Head of caudate nucleus (tissue), 42 donors: ENCODE results near the gene BCL11A.

Experiments
- DNase-seq, 42 donors: peaks; one replicate each; pipeline versions ENCODE4 v3.0.0 to v3.0.0-alpha.2; 2020 to 2021; ENCODE audit warnings: mixed read lengths in 7 of 42
- intact Hi-C: fragments of 100-400 bp; cut with DNase I; formaldehyde crosslinking; loops from one replicate; pipeline ENCODE4 v1.15.0; 2022

BCL11A gene

DNA sequence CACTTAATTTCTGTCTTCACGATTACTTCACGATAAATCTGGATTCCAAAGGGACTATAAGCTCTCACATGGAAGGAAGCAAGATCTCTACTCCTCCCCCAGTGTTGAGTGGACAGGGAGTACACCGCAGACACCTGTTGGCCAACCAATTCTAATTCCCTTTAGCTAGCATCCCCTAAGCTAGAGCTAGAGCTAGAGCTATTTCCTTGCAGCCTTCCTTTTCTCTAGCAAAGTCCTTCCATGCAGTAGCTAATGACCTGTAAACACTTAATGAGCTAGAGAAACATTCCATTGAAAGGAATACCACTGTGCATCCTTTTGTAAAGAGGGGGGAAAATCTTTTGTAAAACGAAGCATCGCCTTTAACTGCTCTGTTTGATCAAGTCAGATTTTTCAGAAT, 56.5 kb downstream of the BCL11A start:
- DNase-seq, result no peak
- intact Hi-C loops, result no loop called here

DNA sequence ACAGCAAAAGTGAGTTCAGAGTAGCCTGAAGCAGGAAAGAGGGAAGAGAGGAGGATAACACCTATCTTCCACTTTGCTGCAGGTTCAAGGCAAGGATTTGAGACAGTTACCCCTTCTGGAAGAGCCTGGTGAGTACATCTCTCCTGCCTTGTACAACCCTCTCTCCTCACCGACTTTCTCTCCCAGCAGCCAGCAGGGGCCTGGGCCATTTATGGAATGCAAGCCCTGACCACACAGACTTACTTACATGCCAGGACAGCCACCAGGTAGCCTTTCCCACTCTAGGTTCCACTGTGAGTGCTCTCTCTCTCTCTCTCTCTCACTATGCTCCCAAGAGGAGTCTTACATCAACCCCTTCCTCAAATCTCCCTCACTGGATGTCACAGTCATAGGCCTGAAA, 57.0 kb downstream of the BCL11A start:
- DNase-seq, result no peak

DNA sequence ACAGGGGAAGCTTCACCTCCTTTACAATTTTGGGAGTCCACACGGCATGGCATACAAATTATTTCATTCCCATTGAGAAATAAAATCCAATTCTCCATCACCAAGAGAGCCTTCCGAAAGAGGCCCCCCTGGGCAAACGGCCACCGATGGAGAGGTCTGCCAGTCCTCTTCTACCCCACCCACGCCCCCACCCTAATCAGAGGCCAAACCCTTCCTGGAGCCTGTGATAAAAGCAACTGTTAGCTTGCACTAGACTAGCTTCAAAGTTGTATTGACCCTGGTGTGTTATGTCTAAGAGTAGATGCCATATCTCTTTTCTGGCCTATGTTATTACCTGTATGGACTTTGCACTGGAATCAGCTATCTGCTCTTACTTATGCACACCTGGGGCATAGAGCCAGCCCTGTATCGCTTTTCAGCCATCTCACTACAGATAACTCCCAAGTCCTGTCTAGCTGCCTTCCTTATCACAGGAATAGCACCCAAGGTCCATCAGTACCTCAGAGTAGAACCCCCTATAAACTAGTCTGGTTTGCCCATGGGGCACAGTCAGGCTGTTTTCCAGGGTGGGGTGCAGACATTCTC, 58.3 kb downstream of the BCL11A start:
- intact Hi-C loops, result no loop called here
- no peak for DNase-seq

More for the DNA sequence above, 57.0 kb downstream of the BCL11A start:
- intact Hi-C loops, result no loop called here

DNA sequence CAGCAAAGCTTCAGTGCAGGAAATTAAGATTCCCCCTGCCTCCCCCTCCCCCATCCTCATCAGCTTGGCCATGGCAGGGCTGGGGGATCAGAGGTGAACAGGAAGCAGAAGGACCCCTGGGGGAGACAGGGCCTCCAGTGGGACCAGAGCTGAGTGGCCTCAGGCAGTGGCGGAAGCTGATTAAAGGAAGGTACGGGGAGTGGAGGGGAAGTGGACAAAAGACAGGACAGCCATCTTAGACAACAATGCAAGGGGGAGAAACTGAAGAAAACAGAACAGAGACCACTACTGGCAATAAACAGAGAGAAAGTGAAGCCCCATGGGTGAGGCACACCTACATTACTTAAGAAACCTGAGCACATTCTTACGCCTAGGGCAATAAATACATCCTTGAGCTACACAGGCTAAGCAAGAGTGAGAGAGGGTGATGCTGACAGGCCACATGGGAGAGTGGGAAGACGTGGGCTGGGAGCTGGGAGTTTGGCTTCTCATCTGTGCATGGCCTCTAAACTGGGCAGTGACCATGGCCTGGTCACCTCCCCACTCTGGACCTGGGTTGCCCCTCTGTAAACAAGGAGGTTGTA, 59.6 kb downstream of the BCL11A start:
- no peak for DNase-seq
- intact Hi-C loops, result no loop called here

DNA sequence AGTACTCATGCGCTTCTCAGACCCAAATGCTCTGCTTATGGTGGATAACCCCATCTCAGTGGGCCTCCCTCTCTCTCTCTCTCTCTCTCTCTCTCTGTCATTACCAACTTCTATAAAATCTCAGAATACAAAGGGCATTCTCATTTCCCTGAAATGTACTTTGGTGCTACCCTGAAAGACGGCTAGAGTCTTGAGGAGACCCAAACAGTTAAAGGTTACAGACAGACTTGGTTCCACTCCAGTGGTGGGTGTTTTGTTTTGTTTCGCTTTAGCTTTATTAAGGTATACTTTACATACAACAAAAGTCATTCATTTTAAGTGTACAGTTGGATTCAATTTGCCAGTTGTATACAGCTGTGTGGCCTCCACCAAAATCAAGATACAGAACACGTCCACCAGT, 60.9 kb downstream of the BCL11A start:
- DNase-seq, result no peak
- intact Hi-C loops, result no loop called here

DNA sequence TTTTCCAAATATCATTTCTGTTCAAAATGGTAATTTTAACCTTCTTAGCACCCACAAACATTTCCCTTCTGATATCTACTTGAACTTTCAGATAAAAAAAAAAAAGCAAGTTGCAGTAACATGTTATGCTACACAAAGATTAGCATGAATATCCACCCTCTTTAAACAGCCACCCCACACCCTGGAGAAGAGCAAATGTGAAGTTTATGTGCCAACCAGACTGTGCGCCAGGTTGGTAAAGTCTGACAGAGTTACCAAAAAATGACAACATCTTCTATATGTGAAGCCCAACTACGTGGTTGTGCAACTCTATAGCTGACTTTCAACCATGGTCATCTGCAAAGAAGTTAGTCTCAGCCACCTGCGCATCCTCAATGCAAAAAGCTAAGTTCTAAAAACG, 62.6 kb downstream of the BCL11A start:
- DNase-seq, result no peak
- intact Hi-C loops, result no loop called here

DNA sequence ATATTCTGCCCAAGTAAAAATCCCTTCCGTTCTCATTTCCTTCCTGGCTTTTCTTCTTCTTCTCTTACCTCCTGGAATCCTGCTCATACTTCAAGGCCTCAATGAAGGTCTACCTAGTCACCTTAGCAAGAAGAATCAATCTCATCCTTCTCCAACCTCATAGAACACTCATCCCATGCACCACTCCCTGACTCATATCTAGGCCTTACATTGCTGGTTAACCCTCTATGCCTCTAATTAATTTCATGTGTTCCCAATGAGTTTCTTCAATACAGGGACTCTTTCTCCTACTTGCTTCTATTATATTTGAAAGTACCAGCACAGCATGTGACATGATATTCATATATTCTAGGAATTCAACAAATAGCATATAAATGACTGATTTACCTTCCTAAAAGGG, 63.0 kb downstream of the BCL11A start:
- intact Hi-C loops, result no loop called here

DNA sequence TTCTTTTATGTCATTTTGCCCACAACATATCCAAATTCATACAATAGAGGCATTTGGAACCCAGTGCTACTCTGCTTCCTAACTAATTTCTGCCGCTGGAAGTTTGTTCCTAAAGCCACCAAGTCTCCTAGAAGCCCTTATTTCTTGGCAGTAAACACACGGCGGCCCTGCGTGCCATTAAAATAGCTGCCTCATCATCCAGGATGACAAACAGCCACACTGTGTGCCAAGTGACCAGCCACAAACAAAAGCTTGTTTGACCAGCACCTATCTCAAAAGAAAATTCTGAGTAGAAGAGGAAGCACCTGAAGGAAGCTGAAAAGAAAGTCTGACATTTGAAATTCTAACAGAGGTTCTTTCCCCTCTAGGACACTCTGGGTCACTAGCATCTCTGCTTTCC, 64.2 kb downstream of the BCL11A start:
- no peak for DNase-seq
- intact Hi-C loops, result no loop called here

More for the DNA sequence above, 63.0 kb downstream of the BCL11A start:
- no peak for DNase-seq

DNA sequence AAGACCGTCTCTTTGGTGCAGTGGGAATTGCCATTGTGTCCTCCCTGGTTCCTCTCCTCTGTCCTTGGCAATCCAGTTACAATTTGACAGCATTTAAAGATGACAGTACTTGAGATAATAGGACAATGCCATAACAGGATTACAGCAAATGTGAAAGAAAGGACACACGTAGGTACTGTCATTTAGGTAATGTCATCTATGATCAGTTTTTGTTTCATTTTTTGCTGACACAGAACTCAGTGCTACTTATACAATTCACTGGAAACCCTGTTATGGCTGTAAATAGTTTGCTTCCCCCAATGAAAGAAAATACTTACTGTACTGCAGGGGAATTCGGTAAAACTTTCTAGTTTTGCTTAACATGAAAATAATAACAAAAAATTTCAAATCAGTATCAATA, 65.2 kb downstream of the BCL11A start:
- intact Hi-C loops, result no loop called here
- no peak for DNase-seq

DNA sequence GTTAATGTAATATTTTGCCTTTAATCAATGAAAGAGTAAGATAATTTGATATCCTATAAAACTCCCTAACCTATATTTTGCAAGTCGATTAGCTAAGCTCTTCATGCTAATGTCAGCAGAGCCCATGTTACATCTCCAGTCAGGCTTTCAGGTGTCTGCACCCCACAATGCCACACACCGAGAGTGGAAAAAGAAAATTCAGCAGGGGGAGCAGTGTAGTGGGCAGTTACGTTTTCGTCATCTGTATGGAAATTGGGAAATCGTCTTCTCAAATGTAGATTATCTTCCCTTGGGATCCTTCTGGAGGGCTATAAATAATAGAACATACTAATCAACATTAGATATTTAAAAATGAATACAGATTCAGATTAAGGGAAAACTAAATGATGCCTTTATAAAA, 66.3 kb downstream of the BCL11A start:
- intact Hi-C loops, result no loop called here
- no peak for DNase-seq

DNA sequence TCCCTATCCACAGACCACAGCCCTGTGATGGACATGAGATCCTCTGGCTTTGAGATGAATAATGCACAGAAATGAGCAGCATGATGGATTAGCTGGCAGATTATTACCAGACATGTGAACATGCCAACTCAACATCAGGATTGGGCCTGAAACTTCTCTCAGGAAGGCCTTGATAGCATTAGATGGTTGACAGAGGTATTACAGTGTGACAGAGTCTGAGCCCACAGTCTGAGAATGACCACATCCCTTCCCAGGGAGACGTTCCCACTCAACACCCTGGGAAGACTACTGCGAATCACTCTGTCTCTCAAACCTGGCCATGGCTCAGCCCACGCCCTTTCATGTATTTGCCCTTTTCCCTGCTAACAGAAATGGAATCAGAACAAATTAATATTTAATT, 66.9 kb downstream of the BCL11A start:
- intact Hi-C loops, result no loop called here

DNA sequence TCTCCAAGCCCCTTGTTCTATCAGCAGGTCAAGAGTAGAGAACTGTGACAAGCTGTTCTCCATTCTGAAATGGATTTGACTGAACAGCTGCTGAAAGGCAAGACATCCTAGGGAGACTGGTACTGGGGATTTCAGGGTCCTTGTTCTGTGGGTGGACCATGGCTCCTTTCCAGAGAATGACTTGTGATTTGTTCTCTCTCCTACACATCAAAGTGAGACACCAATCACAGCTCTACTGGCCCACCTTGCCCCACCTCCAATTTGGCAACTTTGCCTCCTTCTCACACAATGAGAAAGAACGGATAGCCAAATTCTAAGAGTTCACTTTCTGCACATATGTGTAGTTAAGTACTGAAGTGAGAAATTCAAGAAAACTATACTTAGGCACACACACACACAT, 67.4 kb downstream of the BCL11A start:
- no peak for DNase-seq
- intact Hi-C loops, result no loop called here

More for the DNA sequence above, 66.9 kb downstream of the BCL11A start:
- DNase-seq, result no peak

DNA sequence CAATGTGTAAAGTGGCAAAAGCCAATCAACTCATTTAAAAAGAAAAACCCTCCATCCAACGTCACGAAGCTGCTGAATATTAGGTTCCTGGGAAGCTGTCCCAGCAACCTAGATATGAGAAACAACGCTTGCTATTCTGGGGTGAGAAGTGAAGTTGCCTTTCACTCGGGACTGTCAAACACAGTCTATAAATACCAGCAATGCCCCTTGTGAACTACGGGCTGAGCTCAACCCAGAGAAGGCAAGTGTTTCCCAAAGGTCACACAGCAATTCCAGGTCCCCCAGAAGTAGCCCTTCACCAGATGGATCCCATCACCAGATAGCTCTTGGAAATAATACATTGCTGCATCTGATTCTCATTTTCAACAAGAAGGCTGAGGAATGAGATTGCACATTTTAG, 67.9 kb downstream of the BCL11A start:
- no peak for DNase-seq
- intact Hi-C loops, result no loop called here

DNA sequence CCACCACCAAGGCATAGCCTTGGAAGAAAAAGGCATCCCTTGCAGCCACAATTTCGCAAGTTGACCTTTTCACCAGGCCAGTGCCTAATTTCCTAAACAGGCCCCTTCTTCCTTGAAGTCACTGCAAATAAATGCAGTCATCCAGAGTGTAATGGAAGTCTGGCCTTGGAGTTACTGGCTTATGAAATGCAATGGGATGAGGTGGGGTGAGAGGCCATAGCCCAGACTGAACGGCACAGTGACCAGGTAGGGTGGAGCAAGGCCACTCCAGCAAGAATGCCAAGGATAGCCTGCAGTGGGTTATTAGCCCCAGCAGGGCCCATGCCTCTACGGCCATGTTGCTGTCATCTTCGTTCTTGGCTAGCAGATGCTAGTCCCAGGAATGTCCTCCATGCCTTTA, 68.4 kb downstream of the BCL11A start:
- DNase-seq, result no peak
- intact Hi-C loops, result no loop called here

DNA sequence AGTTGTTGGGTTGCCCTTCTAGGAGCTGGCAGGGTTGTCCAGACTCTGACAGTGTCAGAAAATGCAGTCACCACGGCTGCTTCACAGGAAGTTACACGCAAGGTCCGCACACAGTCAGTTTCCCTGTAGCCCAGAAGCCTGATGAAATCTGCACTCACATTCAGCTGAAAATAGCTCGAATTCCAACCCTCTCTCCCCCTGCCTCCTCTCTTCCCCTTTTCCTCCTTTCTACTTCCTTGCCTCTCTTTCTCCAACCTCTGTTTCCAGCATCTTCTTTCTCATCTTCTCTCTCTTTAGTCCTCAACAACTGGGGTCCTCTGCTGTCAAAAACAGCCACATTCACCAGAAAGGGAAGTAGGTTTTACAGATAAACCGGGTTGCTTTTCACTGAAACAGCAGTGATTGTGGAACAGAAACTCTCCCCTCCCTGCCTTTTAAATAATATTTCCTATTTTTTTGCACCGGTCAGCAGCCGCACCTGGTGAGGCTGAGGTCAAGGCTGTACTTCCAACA, 69.3 kb downstream of the BCL11A start:
- peak in 8 of 42 donors; percentile 11 to 57 (median 26) for DNase-seq
- intact Hi-C loops, result no loop called here

DNA sequence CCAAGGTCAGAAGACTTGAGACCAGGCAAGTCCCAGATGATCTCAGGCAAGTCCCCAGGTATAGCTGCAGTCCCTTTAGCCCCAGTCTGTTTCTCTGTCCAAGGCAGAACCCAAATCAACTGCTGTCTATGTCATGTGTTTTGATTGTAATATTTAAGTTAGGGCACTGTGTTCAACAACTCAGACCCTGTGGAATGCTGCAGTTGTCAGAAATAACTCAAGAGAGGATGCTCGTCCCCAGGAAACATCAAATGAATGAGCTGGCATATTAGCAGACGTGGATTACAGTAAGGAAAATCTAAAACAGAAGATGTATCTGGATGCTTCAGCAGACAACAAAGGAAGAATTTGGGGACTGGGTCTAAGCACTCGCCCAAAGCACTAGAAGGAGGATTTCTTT, 70.1 kb downstream of the BCL11A start:
- DNase-seq, result no peak
- intact Hi-C loops, result no loop called here

DNA sequence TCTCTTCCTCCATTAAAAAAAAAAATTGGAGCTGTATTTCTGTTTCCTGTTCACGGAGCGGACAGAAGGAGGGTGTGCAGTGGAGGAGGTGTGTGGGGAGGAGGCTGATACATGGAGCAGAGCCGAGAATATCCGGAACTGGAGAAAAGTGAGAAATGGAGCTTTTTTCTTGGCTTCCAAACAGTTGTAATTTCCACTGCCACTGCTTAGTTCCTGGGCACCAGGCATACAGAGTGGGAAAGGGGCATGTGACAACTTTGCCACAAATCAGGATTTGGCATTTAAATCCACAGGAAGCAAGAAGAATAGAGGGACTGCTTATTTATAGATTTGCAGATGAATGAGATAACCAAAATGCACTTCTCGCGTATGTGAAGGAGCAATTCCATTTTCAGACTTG, 71.2 kb downstream of the BCL11A start:
- intact Hi-C loops, result no loop called here
- DNase-seq, result peak in 1 of 42 donors; percentile 14

DNA sequence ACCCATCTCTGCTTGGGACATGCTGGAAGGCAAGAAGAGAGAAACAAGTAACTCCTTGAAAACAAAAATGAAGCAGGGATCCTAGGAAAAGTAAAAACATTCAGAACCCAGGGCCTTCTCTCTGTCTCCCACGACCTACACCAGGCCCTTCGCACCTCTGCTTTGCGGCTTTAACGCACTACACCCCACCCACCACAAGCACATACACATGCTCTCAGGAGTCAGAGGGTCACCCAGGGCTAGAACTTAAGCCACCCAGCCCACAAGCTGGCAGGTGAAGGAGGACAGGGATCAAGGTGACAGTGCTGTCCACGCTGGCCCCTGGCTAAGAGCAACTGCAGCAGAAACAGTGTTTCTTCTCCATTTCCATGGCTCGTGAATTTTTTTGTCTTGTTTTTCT, 72.2 kb downstream of the BCL11A start:
- DNase-seq, result no peak
- intact Hi-C loops, result no loop called here

DNA sequence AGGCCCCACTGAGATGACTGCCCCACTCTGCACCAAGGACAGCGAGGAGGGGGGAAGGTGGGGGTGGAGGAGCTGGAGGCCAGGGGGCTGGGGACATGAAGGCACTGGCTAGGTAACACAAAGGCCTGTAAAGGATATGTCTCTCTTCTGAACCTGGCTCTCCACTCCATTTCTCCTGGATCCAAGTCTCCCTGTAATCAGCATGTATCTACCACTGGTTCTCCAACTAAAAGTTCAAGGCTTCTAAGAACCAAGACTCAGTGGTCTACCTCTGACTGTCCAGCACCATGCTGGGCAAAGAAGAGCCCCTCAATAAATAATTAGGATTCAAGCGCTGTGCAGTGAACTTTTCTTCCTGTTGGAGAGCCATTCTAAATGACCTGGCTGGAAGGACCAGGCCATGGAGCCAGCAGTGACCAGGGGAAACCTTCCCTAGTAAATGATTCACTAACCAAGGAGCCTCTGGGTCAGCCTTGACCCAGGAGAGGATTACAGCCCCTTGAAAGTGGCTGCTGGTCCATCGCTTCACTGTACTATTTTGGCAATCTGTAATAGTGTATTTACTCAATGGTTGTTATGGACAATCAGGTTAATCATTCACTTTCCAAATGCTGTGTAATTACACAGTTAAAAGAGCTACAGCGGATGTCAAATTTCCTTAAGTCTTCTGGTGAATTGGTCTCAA, 73.2 kb downstream of the BCL11A start:
- intact Hi-C loops, result no loop called here
- no peak for DNase-seq

DNA sequence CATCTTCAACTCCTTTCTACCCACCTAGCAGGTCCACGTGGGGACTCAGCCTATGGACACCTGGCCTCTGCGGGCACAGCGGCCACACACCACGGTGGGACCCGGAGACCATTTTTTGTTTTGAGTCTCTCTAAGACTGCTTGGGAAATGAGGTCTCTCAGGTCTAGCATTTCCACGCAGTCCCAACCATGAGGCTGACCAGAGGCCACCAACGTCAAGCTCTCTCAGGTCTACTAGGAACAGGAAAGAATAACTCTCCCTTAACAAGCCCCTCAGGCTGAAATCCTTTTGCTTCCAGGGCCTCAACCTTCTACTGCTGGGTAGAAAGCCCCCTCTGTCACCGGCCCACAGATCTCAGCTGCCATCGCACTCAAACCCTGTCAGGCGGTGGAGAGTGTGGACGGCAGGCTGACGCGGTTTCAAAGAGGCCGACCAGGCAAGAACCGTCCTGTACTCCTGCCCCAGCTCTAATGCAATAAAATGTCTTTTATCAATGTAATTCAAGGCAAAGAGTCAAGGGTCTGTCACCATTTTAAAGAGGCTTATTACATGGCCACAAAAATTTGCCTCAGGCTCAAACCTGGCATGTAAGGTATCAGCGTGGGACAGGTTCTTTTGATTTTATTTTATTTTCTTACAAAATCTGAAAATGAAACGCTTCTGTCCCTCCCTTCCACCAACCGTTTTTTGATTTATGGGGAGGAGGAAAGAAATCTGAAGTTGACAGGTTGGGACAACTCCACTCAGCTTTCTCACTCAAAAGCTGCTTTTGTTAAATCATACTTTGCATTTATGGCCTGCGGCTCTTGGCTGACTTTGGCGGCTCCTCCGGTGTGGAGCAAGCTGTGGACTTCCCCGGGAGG, 74.0 kb downstream of the BCL11A start:
- intact Hi-C loops, result no loop called here
- DNase-seq, result no peak
